ENCODE data around the gene C11orf42.

GRCh38 chr11:6240781-6241180 lies 35.4 kb downstream of the C11orf42 start:
- TF ChIP-seq CTCF (IDR thresholded peaks at IDR 0.05) (no peak), POLR2A (IDR thresholded peaks at IDR 0.05) (no peak)

Measured in testis (tissue), 2 donors.